ENCODE results near the gene TGIF1. TPM values are rescaled to one million over a fixed set of nuclear protein-coding genes. Genes with fewer than 3 reads are reported as not detected.

The TGIF1 gene
- polyA plus RNA-seq, 3 donors, result 32.2 to 109 (median 39.8) TPM

GRCh38 chr18:3427944-3428343 is 22.0 kb upstream of the TGIF1 start:
- H3K27ac ChIP-seq (ENCODE audit: low read depth in 1 of 2, low read length in 2 of 2), result no peak overlapping the region
- no peaks in the 10 kb centered on the region for H3K79me2 ChIP-seq (ENCODE audit: insufficient read depth, low read length)
- H4K20me1 ChIP-seq (ENCODE audit: insufficient read depth, low read length), result no peaks in the 10 kb centered on the region
- intact Hi-C loops (cut with micrococcal nuclease), result no loop called here
- H3K4me2 ChIP-seq (replicated peaks; ENCODE audit: extremely low read depth, low read length, poor library complexity, severe bottlenecking), result no peak overlapping the region
- peaks cover 3 to 8% of the 10 kb centered on the region in 2 donors for H3K4me1 ChIP-seq (ENCODE audit: control insufficient read depth in 1 of 2, insufficient read depth in 2 of 2, low read length in 2 of 2)
- no peak overlapping the region for H3K4me3 Mint-ChIP-seq
- H3K27ac Mint-ChIP-seq, result no peak overlapping the region
- no peaks in the 10 kb centered on the region for H3K9me3 Mint-ChIP-seq
- no peak overlapping the region for H2AFZ ChIP-seq (ENCODE audit: insufficient read depth, low read depth, low read length, poor library complexity, severe bottlenecking)
- no peak overlapping the region for H3K9ac ChIP-seq (ENCODE audit: insufficient read depth, low read length, poor library complexity, severe bottlenecking)
- no peak overlapping the region for H3K4me3 ChIP-seq (replicated peaks in 1 of 3; ENCODE audit: low read depth in 2 of 3, low read length in 3 of 3)
- TF ChIP-seq, protein P1, sequence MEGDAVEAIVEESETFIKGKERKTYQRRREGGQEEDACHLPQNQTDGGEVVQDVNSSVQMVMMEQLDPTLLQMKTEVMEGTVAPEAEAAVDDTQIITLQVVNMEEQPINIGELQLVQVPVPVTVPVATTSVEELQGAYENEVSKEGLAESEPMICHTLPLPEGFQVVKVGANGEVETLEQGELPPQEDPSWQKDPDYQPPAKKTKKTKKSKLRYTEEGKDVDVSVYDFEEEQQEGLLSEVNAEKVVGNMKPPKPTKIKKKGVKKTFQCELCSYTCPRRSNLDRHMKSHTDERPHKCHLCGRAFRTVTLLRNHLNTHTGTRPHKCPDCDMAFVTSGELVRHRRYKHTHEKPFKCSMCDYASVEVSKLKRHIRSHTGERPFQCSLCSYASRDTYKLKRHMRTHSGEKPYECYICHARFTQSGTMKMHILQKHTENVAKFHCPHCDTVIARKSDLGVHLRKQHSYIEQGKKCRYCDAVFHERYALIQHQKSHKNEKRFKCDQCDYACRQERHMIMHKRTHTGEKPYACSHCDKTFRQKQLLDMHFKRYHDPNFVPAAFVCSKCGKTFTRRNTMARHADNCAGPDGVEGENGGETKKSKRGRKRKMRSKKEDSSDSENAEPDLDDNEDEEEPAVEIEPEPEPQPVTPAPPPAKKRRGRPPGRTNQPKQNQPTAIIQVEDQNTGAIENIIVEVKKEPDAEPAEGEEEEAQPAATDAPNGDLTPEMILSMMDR (IDR thresholded peaks at IDR 0.05), result no peak
- 100% methylated on average over 2 of the region's 5 CpGs for WGBS (ENCODE audit: insufficient coverage)
- peak in 1 of 3 donors; percentile 17 for DNase-seq
- peaks cover 0 to 1% (median 0%) of the 10 kb centered on the region in 3 donors for H3K27me3 Mint-ChIP-seq (ENCODE audit: low read depth in 3 of 3)
- H3K27me3 ChIP-seq (ENCODE audit: control insufficient read depth in 2 of 2, insufficient read depth in 2 of 2, low read length in 2 of 2), result no peaks in the 10 kb centered on the region
- H3K36me3 Mint-ChIP-seq, result no peaks in the 10 kb centered on the region
- H3K36me3 ChIP-seq (replicated peaks in 1 of 2; ENCODE audit: control insufficient read depth in 1 of 2, insufficient read depth in 2 of 2, low read length in 2 of 2), result no peaks in the 10 kb centered on the region
- H3K4me1 Mint-ChIP-seq, result peaks cover 6% of the 10 kb centered on the region
- H3K9me3 ChIP-seq (replicated peaks in 1 of 2; ENCODE audit: control insufficient read depth in 1 of 2, insufficient read depth in 1 of 2, low read length in 2 of 2), result no peaks in the 10 kb centered on the region

DNA sequence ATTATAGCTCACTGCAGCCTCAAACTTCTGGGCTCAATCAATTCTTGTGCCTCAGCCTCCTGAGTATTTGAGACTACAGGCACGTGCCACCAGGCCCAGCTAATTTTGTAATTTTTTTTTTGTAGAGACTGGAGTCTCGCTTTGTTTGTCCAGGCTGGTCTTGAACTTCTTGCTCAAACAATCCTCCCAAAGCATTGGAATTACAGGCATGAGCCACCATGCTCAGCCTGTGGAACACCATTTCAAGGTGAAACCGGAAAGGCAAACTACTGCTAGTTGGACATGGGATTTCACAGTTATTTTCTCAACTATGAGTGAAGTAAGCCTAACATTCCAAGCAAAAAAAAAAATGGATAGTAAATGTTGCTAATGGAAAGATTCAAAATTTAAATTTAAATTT is 20.9 kb upstream of the TGIF1 start:
- Mint-ChIP-seq H3K27ac (no peak overlapping the region), H3K36me3 (no peaks in the 10 kb centered on the region), H3K4me3 (no peak overlapping the region), H3K27me3 (ENCODE audit: low read depth in 3 of 3) (peaks cover 0 to 1% (median 0%) of the 10 kb centered on the region in 3 donors), H3K9me3 (no peaks in the 10 kb centered on the region), H3K4me1 (peaks cover 5% of the 10 kb centered on the region)
- Histone ChIP-seq H3K4me1 (ENCODE audit: control insufficient read depth in 1 of 2, insufficient read depth in 2 of 2, low read length in 2 of 2) (peaks cover 2 to 6% of the 10 kb centered on the region in 2 donors), H3K4me3 (replicated peaks in 1 of 3; ENCODE audit: low read depth in 2 of 3, low read length in 3 of 3) (no peak overlapping the region), H4K20me1 (ENCODE audit: insufficient read depth, low read length) (no peaks in the 10 kb centered on the region), H3K9me3 (replicated peaks in 1 of 2; ENCODE audit: control insufficient read depth in 1 of 2, insufficient read depth in 1 of 2, low read length in 2 of 2) (no peaks in the 10 kb centered on the region), H3K27ac (ENCODE audit: low read depth in 1 of 2, low read length in 2 of 2) (no peak overlapping the region), H3K9ac (ENCODE audit: insufficient read depth, low read length, poor library complexity, severe bottlenecking) (no peak overlapping the region), H3K27me3 (ENCODE audit: control insufficient read depth in 2 of 2, insufficient read depth in 2 of 2, low read length in 2 of 2) (no peaks in the 10 kb centered on the region), H3K4me2 (replicated peaks; ENCODE audit: extremely low read depth, low read length, poor library complexity, severe bottlenecking) (no peak overlapping the region), H3K36me3 (replicated peaks in 1 of 2; ENCODE audit: control insufficient read depth in 1 of 2, insufficient read depth in 2 of 2, low read length in 2 of 2) (no peaks in the 10 kb centered on the region), H3K79me2 (ENCODE audit: insufficient read depth, low read length) (no peaks in the 10 kb centered on the region), H2AFZ (ENCODE audit: insufficient read depth, low read depth, low read length, poor library complexity, severe bottlenecking) (no peak overlapping the region)
- intact Hi-C loops (cut with micrococcal nuclease), result no loop called here
- DNase-seq, result no peak
- WGBS (ENCODE audit: insufficient coverage), result 100% methylated on average over 2 of the region's 3 CpGs
- TF ChIP-seq, protein P1 (IDR thresholded peaks at IDR 0.05), result no peak

All from CD14-positive monocyte (primary cell).